GM12878 (cell line): ENCODE results near the gene SDK2. TPM values are rescaled to one million over a fixed set of nuclear protein-coding genes. Genes with fewer than 3 reads are reported as not detected.

Source experiments
- ATAC-seq: fragments of 200-7000 bp; cut with Tn5 transposase; 3 replicates; pipeline ENCODE4 v1.9.1; 2020; ENCODE audit warnings: mild to moderate bottlenecking, moderate library complexity
- BruUV-seq: library from RNA; stranded (reverse); fragments of 400-500 nt; replicated peaks from 2 replicates; lab custom pipeline; 2021; lab: Mats Ljungman, UMichigan
- CTCF ChIA-PET: fragments of 300-600 bp; sonication (Branson Sonifier 250); formaldehyde crosslinking; extraction: SDS; loops from one replicate; lab custom pipeline; 2021; ENCODE audit warnings: inconsistent platforms; lab: Yijun Ruan, JAX
- POLR2A ChIA-PET: fragments of 350-600 bp; formaldehyde crosslinking; extraction: SDS; loops from one replicate; lab custom pipeline; 2021; ENCODE audit warnings: inconsistent platforms; lab: Charles Lee
- RAD21 ChIA-PET: fragments of 300-600 bp; sonication (Branson Sonifier 250); formaldehyde crosslinking; loops from one replicate; lab custom pipeline; 2023; ENCODE audit warnings: antibody characterized with exemption; ENCODE audit not compliant: unreplicated experiment; lab: Charles Lee
- SMC1A ChIA-PET: fragments of 300-600 bp; sonication (Branson Sonifier 250); formaldehyde crosslinking; loops from one replicate; lab custom pipeline; 2023; ENCODE audit not compliant: unreplicated experiment, uncharacterized antibody; lab: Charles Lee
- DNase-seq: peaks from one replicate; pipeline ENCODE4 v3.0.0-alpha.2; 2011; ENCODE audit warnings: low read depth, low spot score
- FAIRE-seq: peaks from 3 replicates; lab custom pipeline; 2011; peaks lifted over from hg19 to GRCh38; lab: Jason Lieb, UNC
- H2AFZ ChIP-seq: 2 replicates; pipeline ENCODE4 v1.6.0; 2011; ENCODE audit warnings: low read depth, low read length, control low read depth; ENCODE audit not compliant: control insufficient read depth
- H3K27ac ChIP-seq: 2 replicates; pipeline ENCODE4 v1.5.1; 2011; ENCODE audit warnings: control low read depth; ENCODE audit not compliant: control insufficient read depth, insufficient read depth
- H3K27me3 ChIP-seq, 2 experiments: replicated peaks in 1 of 2; 2 replicates each; pipeline versions ENCODE4 v1.6.0 to v1.6.1; 2011; ENCODE audit warnings: low read length in 1 of 2; ENCODE audit not compliant: control insufficient read depth in 2 of 2, insufficient read depth in 2 of 2
- H3K36me3 ChIP-seq, 2 experiments: 2 replicates each; pipeline ENCODE4 v1.5.1; 2011; ENCODE audit warnings: low read length in 1 of 2; ENCODE audit not compliant: control insufficient read depth in 2 of 2, insufficient read depth in 2 of 2
- H3K4me1 ChIP-seq: 2 replicates; pipeline ENCODE4 v1.6.1; 2011; ENCODE audit warnings: mild to moderate bottlenecking, low read length, moderate library complexity, mixed read lengths; ENCODE audit not compliant: control insufficient read depth, insufficient read depth
- H3K4me2 ChIP-seq: 2 replicates; pipeline ENCODE4 v1.6.0; 2011; ENCODE audit warnings: control low read depth; ENCODE audit not compliant: control insufficient read depth, insufficient read depth
- H3K4me3 ChIP-seq: fragments of 200-600 bp; sonication (generic); 2 replicates; pipeline ENCODE4 v1.5.1; 2016
- H3K79me2 ChIP-seq: 2 replicates; pipeline ENCODE4 v1.6.0; 2011; ENCODE audit warnings: low read length; ENCODE audit not compliant: control insufficient read depth, insufficient read depth
- H3K9ac ChIP-seq: 2 replicates; pipeline ENCODE4 v1.8.0; 2011; ENCODE audit warnings: low read length, control low read depth, mixed read lengths; ENCODE audit not compliant: control insufficient read depth, insufficient read depth
- H3K9me3 ChIP-seq: replicated peaks from 3 replicates; pipeline ENCODE4 v1.5.1; 2011; ENCODE audit warnings: mild to moderate bottlenecking, low read length; ENCODE audit not compliant: control insufficient read depth, insufficient read depth
- H4K20me1 ChIP-seq: 2 replicates; pipeline ENCODE4 v1.6.0; 2011; ENCODE audit not compliant: control insufficient read depth, insufficient read depth
- ATF7 ChIP-seq: fragments of 450-650 bp; IDR thresholded peaks from 2 replicates; pipeline ENCODE4 v1.6.1; 2016; ENCODE audit warnings: low read depth, mild to moderate bottlenecking
- CEBPB ChIP-seq, 2 experiments: fragments of 150-350 bp in 1 of 2; IDR thresholded peaks; 2 replicates each; pipeline ENCODE4 v1.6.1; 2012 to 2014; ENCODE audit warnings: low read depth in 2 of 2, low read length in 2 of 2, borderline replicate concordance in 1 of 2, inconsistent platforms in 1 of 2
- CHD4 ChIP-seq: fragments of 200-600 bp; sonication (generic); IDR thresholded peaks from 2 replicates; pipeline ENCODE4 v1.6.1; 2016; ENCODE audit warnings: mild to moderate bottlenecking
- CREB1 ChIP-seq: IDR thresholded peaks from 2 replicates; pipeline ENCODE4 v1.6.1; 2012; ENCODE audit warnings: low read depth, mild to moderate bottlenecking, inconsistent platforms
- IKZF1 ChIP-seq: fragments of 450-650 bp; conservative IDR thresholded peaks from 2 replicates; pipeline ENCODE4 v1.6.1; 2017; ENCODE audit warnings: antibody characterized with exemption, mild to moderate bottlenecking
- JUND ChIP-seq: IDR thresholded peaks from 2 replicates; pipeline ENCODE4 v1.6.1; 2012; ENCODE audit warnings: low read depth, mild to moderate bottlenecking, low read length, improper control_type of control experiment, moderate library complexity
- KLF5 ChIP-seq: fragments of 450-650 bp; IDR thresholded peaks from 2 replicates; pipeline ENCODE4 v1.6.1; 2014; ENCODE audit warnings: mild to moderate bottlenecking; ENCODE audit not compliant: partially characterized antibody
- MTA3 ChIP-seq: IDR thresholded peaks from 2 replicates; pipeline ENCODE4 v1.6.1; 2012; ENCODE audit warnings: low read length, inconsistent platforms, borderline replicate concordance
- NFXL1 ChIP-seq: fragments of 450-650 bp; IDR thresholded peaks from 2 replicates; pipeline ENCODE4 v1.6.1; 2017; ENCODE audit warnings: antibody characterized with exemption, mild to moderate bottlenecking, borderline replicate concordance
- SMC3 ChIP-seq: IDR thresholded peaks from 2 replicates; pipeline ENCODE4 v1.6.1; 2011; ENCODE audit warnings: low read length, improper control_type of control experiment, borderline replicate concordance
- TBL1XR1 ChIP-seq: IDR thresholded peaks from 2 replicates; pipeline ENCODE4 v1.6.1; 2012; ENCODE audit warnings: low read depth, low read length, improper control_type of control experiment
- WRNIP1 ChIP-seq: IDR thresholded peaks from 2 replicates; pipeline ENCODE4 v1.6.1; 2011; ENCODE audit warnings: low read depth, low read length, improper control_type of control experiment, borderline replicate concordance
- ZBTB33 ChIP-seq: fragments of 450-650 bp; IDR thresholded peaks from 2 replicates; pipeline ENCODE4 v1.6.1; 2017; ENCODE audit warnings: mild to moderate bottlenecking
- ZSCAN29 ChIP-seq: fragments of 450-650 bp; IDR thresholded peaks from 2 replicates; pipeline ENCODE4 v1.6.1; 2017; ENCODE audit warnings: mild to moderate bottlenecking, moderate library complexity
- WGBS: methylation state at CpG from one replicate; pipeline ENCODE4 v1.1.6; 2016; ENCODE audit warnings: low lambda C conversion rate; ENCODE audit not compliant: insufficient replicate concordance, insufficient coverage; ENCODE audit errors: missing lambda C conversion rate; 5-methylcytosine and 5-hydroxymethylcytosine counted together
- in situ Hi-C: fragments of 300-500 bp; cut with MboI; formaldehyde crosslinking; loops from 9 replicates; pipeline ENCODE4 v1.14.3; 2018; ENCODE audit warnings: mixed read lengths
- intact Hi-C: fragments of 100-400 bp; cut with micrococcal nuclease; formaldehyde crosslinking; loops from one replicate; pipeline ENCODE4 v1.14.2; 2022; ENCODE audit not compliant: unreplicated experiment
- polyA plus RNA-seq, 11 experiments: library from polyadenylated mRNA; depleted of rRNA in 4 of 11; unstranded in 6 of 11; stranded (reverse) in 5 of 11; fragments of >200 nt; fragmentation: Nextera tagmentation in 4 of 11; fragmentation: Illumina TruSeq in 1 of 11; extraction: Ambion mirVana in 4 of 11; extraction: Trizol in 1 of 11; gene quantifications; 1 replicate in 1 of 11; 2 replicates in 10 of 11; pipeline versions ENCODE4 v1.2.1 to v1.2.3, GENCODE V29; 2011 to 2016; ENCODE audit warnings: inconsistent platforms in 2 of 11, missing spikeins in 2 of 11, low read depth in 1 of 11
- total RNA-seq, 4 experiments: library from RNA; depleted of rRNA in 3 of 4; stranded (reverse); fragments of >200 nt in 3 of 4; fragmentation: Illumina TruSeq in 1 of 4; extraction: Trizol in 1 of 4; gene quantifications; 2 replicates each; pipeline versions ENCODE4 v1.2.1 to v1.2.3, GENCODE V29; 2013 to 2021
- TF ChIP-seq, protein P1 (sequence below): fragments of 150-350 bp; IDR thresholded peaks from 2 replicates; pipeline ENCODE4 v1.6.1; 2016; ENCODE audit warnings: low read depth, low read length

SDK2 gene
- total and polyA plus RNA-seq, 10 of the 15 experiments (the other 5 are each of a cell fraction or from before 2014, with no cell fraction given): 0.03 to 0.08 (median 0.03) TPM; not detected in 7

- Histone ChIP-seq H3K36me3 (no peaks in the 10 kb centered on the region), H3K4me1 (no peaks in the 10 kb centered on the region), H3K27me3 (peaks cover 5 to 10% of the 10 kb centered on the region in 2 experiments), H3K4me3 (no peak overlapping the region), H3K4me2 (no peak overlapping the region), H3K9ac (no peak overlapping the region), H2AFZ (no peak overlapping the region), H3K9me3 (no peaks in the 10 kb centered on the region), H4K20me1 (no peaks in the 10 kb centered on the region), H3K79me2 (no peaks in the 10 kb centered on the region), H3K27ac (no peak overlapping the region)
- intact Hi-C loops (no loop called here), in situ Hi-C loops (no loop called here)
- TF ChIP-seq CHD4: no peak
- TF ChIP-seq MTA3: no peak
- no peak for TF ChIP-seq WRNIP1
- no peak for TF ChIP-seq IKZF1
- WGBS: 5% methylated on average over 4 of the region's 4 CpGs
- ChIA-PET POLR2A (no interaction called here), CTCF (no interaction called here), RAD21 (interaction anchor here (1.0 kb wide), 1 partner anchor 55 kb away, joined by 3 read pairs; no protein-coding TSS in a partner anchor), SMC1A (no interaction called here)
- no peak for FAIRE-seq
- BruUV-seq: no TSS peak
- DNase-seq: no peak
- ATAC-seq: no peak
These were observed 3.6 kb downstream of the SDK2 start for GRCh38 chr17:73640691-73641090.

DNA sequence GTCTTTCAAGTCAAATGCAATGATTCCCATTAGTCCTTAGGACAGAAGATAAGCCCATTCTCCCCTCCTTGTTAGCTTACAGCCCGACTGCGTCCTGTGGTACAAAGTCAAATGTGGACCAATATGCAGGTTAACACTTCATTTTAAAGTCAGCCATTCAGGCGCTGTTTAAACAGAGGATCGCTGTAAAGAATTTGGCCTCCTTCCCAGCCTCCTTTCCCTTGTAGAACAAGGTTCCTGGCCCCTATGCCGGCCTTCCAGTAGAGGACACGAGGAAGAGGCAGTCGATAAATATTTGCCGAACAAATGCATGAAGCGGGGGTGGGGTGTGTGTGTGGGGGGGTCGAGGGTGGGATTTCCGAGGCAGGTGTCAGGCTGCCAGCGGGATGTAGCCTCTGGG, 4.3 kb downstream of the SDK2 start:
- no peak overlapping the region for H3K4me2 ChIP-seq
- H3K4me3 ChIP-seq: no peak overlapping the region
- WGBS: 67% methylated on average over 7 of the region's 12 CpGs
- no peak overlapping the region for H2AFZ ChIP-seq
- no peak for ATAC-seq
- no peak overlapping the region for H3K27ac ChIP-seq
- BruUV-seq: no TSS peak
- in situ Hi-C loops: no loop called here
- ChIA-PET RAD21 (no interaction called here), SMC1A (no interaction called here), POLR2A (interaction anchor here (0.5 kb wide), 1 partner anchor 233 kb away, joined by 5 read pairs; no protein-coding TSS in a partner anchor), CTCF (no interaction called here)
- no peak for DNase-seq
- H3K9me3 ChIP-seq: no peaks in the 10 kb centered on the region
- no peaks in the 10 kb centered on the region for H3K79me2 ChIP-seq
- H4K20me1 ChIP-seq: no peaks in the 10 kb centered on the region
- H3K4me1 ChIP-seq: no peaks in the 10 kb centered on the region
- intact Hi-C loops: no loop called here
- H3K36me3 ChIP-seq: no peaks in the 10 kb centered on the region
- no peak overlapping the region for H3K9ac ChIP-seq
- peaks cover 5 to 9% of the 10 kb centered on the region in 2 experiments; a peak in 3 of 4 replicates for H3K27me3 ChIP-seq
- no peak for FAIRE-seq
- TF ChIP-seq ZBTB33: no peak
- TF ChIP-seq KLF5: no peak
- TF ChIP-seq ATF7: no peak
- TF ChIP-seq CEBPB (IDR thresholded peaks at IDR 0.05; ENCODE audit: borderline replicate concordance in 1 of 2, low read depth in 2 of 2, low read length in 2 of 2): no peak
- TF ChIP-seq ZSCAN29: no peak
- no peak for TF ChIP-seq SMC3
- no peak for TF ChIP-seq NFXL1
- no peak for TF ChIP-seq TBL1XR1
- TF ChIP-seq, protein P1, sequence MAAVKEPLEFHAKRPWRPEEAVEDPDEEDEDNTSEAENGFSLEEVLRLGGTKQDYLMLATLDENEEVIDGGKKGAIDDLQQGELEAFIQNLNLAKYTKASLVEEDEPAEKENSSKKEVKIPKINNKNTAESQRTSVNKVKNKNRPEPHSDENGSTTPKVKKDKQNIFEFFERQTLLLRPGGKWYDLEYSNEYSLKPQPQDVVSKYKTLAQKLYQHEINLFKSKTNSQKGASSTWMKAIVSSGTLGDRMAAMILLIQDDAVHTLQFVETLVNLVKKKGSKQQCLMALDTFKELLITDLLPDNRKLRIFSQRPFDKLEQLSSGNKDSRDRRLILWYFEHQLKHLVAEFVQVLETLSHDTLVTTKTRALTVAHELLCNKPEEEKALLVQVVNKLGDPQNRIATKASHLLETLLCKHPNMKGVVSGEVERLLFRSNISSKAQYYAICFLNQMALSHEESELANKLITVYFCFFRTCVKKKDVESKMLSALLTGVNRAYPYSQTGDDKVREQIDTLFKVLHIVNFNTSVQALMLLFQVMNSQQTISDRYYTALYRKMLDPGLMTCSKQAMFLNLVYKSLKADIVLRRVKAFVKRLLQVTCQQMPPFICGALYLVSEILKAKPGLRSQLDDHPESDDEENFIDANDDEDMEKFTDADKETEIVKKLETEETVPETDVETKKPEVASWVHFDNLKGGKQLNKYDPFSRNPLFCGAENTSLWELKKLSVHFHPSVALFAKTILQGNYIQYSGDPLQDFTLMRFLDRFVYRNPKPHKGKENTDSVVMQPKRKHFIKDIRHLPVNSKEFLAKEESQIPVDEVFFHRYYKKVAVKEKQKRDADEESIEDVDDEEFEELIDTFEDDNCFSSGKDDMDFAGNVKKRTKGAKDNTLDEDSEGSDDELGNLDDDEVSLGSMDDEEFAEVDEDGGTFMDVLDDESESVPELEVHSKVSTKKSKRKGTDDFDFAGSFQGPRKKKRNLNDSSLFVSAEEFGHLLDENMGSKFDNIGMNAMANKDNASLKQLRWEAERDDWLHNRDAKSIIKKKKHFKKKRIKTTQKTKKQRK: no peak
- no peak for TF ChIP-seq JUND
- no peak for TF ChIP-seq CREB1
